ENCODE measurements around the gene NR3C1. TPM values are rescaled to one million over a fixed set of nuclear protein-coding genes. Genes with fewer than 3 reads are reported as not detected.
A peak's percentile ranks its signal among the peaks of the same experiment; 100 is the strongest.

Gene NR3C1
- total RNA-seq, 1 donor from 2014 or later, result 47.8 TPM

GRCh38 chr5:143398053-143398355, 5.5 kb downstream of the NR3C1 start:
- peak overlapping the region; percentile 14 for H3K4me3 Mint-ChIP-seq (ENCODE audit: unreplicated experiment)
- no peak overlapping the region for H3K27ac Mint-ChIP-seq (ENCODE audit: unreplicated experiment)
- H3K4me1 Mint-ChIP-seq (ENCODE audit: unreplicated experiment), result peaks cover 75% of the 10 kb centered on the region
- no peaks in the 10 kb centered on the region for H3K9me3 Mint-ChIP-seq (ENCODE audit: unreplicated experiment)
- H3K36me3 Mint-ChIP-seq (ENCODE audit: unreplicated experiment), result peaks cover 15% of the 10 kb centered on the region
- no peak for DNase-seq (ENCODE audit: extremely low spot score, unreplicated experiment)
- TF ChIP-seq CTCF (IDR thresholded peaks at IDR 0.05), result no peak
- no peaks in the 10 kb centered on the region for H3K27me3 Mint-ChIP-seq (ENCODE audit: unreplicated experiment)

GRCh38 chr5:143397302-143398052, 6.0 kb downstream of the NR3C1 start:
- H3K27me3 Mint-ChIP-seq (ENCODE audit: unreplicated experiment), result no peaks in the 10 kb centered on the region
- peaks cover 75% of the 10 kb centered on the region for H3K4me1 Mint-ChIP-seq (ENCODE audit: unreplicated experiment)
- no peak overlapping the region for H3K4me3 Mint-ChIP-seq (ENCODE audit: unreplicated experiment)
- H3K36me3 Mint-ChIP-seq (ENCODE audit: unreplicated experiment), result peaks cover 15% of the 10 kb centered on the region
- no peak overlapping the region for H3K27ac Mint-ChIP-seq (ENCODE audit: unreplicated experiment)
- TF ChIP-seq CTCF (IDR thresholded peaks at IDR 0.05), result no peak
- no peak for DNase-seq (ENCODE audit: extremely low spot score, unreplicated experiment)
- no peaks in the 10 kb centered on the region for H3K9me3 Mint-ChIP-seq (ENCODE audit: unreplicated experiment)

GRCh38 chr5:143396353-143396940, 7.0 kb downstream of the NR3C1 start:
- DNase-seq (ENCODE audit: extremely low spot score, unreplicated experiment), result no peak
- Mint-ChIP-seq H3K4me1 (ENCODE audit: unreplicated experiment) (peaks cover 67% of the 10 kb centered on the region), H3K9me3 (ENCODE audit: unreplicated experiment) (no peaks in the 10 kb centered on the region), H3K27me3 (ENCODE audit: unreplicated experiment) (no peaks in the 10 kb centered on the region), H3K36me3 (ENCODE audit: unreplicated experiment) (peaks cover 15% of the 10 kb centered on the region), H3K27ac (ENCODE audit: unreplicated experiment) (no peak overlapping the region), H3K4me3 (ENCODE audit: unreplicated experiment) (no peak overlapping the region)
- no peak for TF ChIP-seq CTCF (IDR thresholded peaks at IDR 0.05)

- Mint-ChIP-seq H3K4me3 (ENCODE audit: unreplicated experiment) (no peak overlapping the region), H3K27ac (ENCODE audit: unreplicated experiment) (no peak overlapping the region), H3K36me3 (ENCODE audit: unreplicated experiment) (peaks cover 15% of the 10 kb centered on the region), H3K4me1 (ENCODE audit: unreplicated experiment) (peaks cover 66% of the 10 kb centered on the region), H3K9me3 (ENCODE audit: unreplicated experiment) (no peaks in the 10 kb centered on the region), H3K27me3 (ENCODE audit: unreplicated experiment) (no peaks in the 10 kb centered on the region)
- TF ChIP-seq CTCF (IDR thresholded peaks at IDR 0.05), result no peak
- no peak for DNase-seq (ENCODE audit: extremely low spot score, unreplicated experiment)
Measured at GRCh38 chr5:143395638-143396352, 7.7 kb downstream of the NR3C1 start.

- no peak for DNase-seq (ENCODE audit: extremely low spot score, unreplicated experiment)
- peaks cover 50% of the 10 kb centered on the region for H3K4me1 Mint-ChIP-seq (ENCODE audit: unreplicated experiment)
- H3K27ac Mint-ChIP-seq (ENCODE audit: unreplicated experiment), result no peak overlapping the region
- no peaks in the 10 kb centered on the region for H3K27me3 Mint-ChIP-seq (ENCODE audit: unreplicated experiment)
- H3K9me3 Mint-ChIP-seq (ENCODE audit: unreplicated experiment), result no peaks in the 10 kb centered on the region
- H3K36me3 Mint-ChIP-seq (ENCODE audit: unreplicated experiment), result peaks cover 4% of the 10 kb centered on the region
- no peak for TF ChIP-seq CTCF (IDR thresholded peaks at IDR 0.05)
- no peak overlapping the region for H3K4me3 Mint-ChIP-seq (ENCODE audit: unreplicated experiment)
Measured at GRCh38 chr5:143393524-143393923, 10.0 kb downstream of the NR3C1 start.

Data from osteocyte (in vitro differentiated cells).